ENCODE measurements around the gene LRRC28. TPM values are rescaled to one million over a fixed set of nuclear protein-coding genes. Genes with fewer than 3 reads are reported as not detected.

LRRC28 gene
- total and polyA plus RNA-seq, 8 donors = 4.5 to 24.9 (median 15.2) TPM

GRCh38 chr15:99368743-99369142 is 117.5 kb downstream of the LRRC28 start:
- Histone ChIP-seq H3K9me3 (no peaks in the 10 kb centered on the region), H3K36me3 (peaks cover 0 to 8% (median 0%) of the 10 kb centered on the region in 3 donors), H3K4me1 (no peaks in the 10 kb centered on the region), H3K27me3 (no peaks in the 10 kb centered on the region), H3K4me3 (no peak overlapping the region), H3K27ac (no peak overlapping the region)
- intact Hi-C loops (cut with DNase I) = no loop called here
- ATAC-seq (no peak), FAIRE-seq (no peak), DNase-seq (no peak)
- TF ChIP-seq CTCF (IDR thresholded peaks at IDR 0.05) = no peak

GRCh38 chr15:99369196-99369595 is 117.9 kb downstream of the LRRC28 start:
- Histone ChIP-seq H3K27ac (no peak overlapping the region), H3K36me3 (peaks cover 0 to 8% (median 0%) of the 10 kb centered on the region in 3 donors), H3K4me3 (no peak overlapping the region), H3K27me3 (no peaks in the 10 kb centered on the region), H3K4me1 (no peaks in the 10 kb centered on the region), H3K9me3 (no peaks in the 10 kb centered on the region)
- DNase-seq (no peak), ATAC-seq (no peak), FAIRE-seq (no peak)
- WGBS, 2 donors = 95 to 97% methylated on average over 5 of the region's 5 CpGs
- no peak for TF ChIP-seq CTCF (IDR thresholded peaks at IDR 0.05)
- intact Hi-C loops (cut with DNase I) = no loop called here

- Histone ChIP-seq H3K4me1 (no peaks in the 10 kb centered on the region), H3K27ac (no peak overlapping the region), H3K4me3 (no peak overlapping the region), H3K9me3 (peaks cover 0 to 3% (median 0%) of the 10 kb centered on the region in 4 donors), H3K27me3 (no peaks in the 10 kb centered on the region), H3K36me3 (peaks cover 0 to 8% (median 0%) of the 10 kb centered on the region in 3 donors)
- ATAC-seq (no peak), DNase-seq (no peak), FAIRE-seq (no peak)
- intact Hi-C loops (cut with DNase I) = no loop called here
- TF ChIP-seq CTCF (IDR thresholded peaks at IDR 0.05) = no peak
- WGBS, 2 donors = 85 to 87% methylated on average over 4 of the region's 4 CpGs
Observed at GRCh38 chr15:99371180-99372103, 120.2 kb downstream of the LRRC28 start.

- 92 to 94% methylated on average over 6 of the region's 6 CpGs for WGBS, 2 donors
- Histone ChIP-seq H3K4me1 (no peaks in the 10 kb centered on the region), H3K36me3 (no peaks in the 10 kb centered on the region), H3K27ac (no peak overlapping the region), H3K4me3 (no peak overlapping the region), H3K9me3 (no peaks in the 10 kb centered on the region), H3K27me3 (no peaks in the 10 kb centered on the region)
- ATAC-seq (peak in 1 of 4 donors; percentile 16), DNase-seq (no peak), FAIRE-seq (no peak)
- intact Hi-C loops (cut with DNase I) = no loop called here
- no peak for TF ChIP-seq CTCF (IDR thresholded peaks at IDR 0.05)
Observed at GRCh38 chr15:99385005-99385669, 133.9 kb downstream of the LRRC28 start.
